ENCODE measurements around the gene KRTAP4-4.

DNA sequence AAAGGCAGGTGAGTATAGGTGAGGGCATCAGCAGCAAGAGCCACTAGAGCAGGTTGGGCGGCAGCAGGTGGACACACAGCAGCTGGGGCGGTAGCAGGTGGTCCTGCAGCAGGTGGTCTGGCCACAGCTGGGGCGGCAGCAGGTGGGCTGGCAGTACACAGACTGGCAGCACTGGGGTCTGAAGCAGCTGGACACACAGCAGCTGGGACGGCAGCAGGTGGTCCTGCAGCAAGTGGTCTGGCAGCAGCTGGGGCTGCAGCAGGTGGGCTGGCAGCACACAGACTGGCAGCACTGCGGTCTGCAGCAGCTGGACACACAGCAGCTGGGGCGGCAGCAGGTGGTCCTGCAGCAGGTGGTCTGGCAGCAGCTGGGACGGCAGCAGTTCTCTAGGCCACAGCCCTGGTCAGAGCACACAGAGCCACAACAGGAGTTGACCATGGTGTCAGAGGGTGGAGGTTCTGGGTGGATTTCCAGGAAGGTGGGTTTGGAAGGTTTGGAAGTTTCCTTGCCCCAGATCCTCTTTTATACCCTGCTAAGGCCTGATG is 17.3 kb upstream of the KRTAP4-4 start, which contains the start of gene KRTAP4-2:
- TF ChIP-seq, protein P1, sequence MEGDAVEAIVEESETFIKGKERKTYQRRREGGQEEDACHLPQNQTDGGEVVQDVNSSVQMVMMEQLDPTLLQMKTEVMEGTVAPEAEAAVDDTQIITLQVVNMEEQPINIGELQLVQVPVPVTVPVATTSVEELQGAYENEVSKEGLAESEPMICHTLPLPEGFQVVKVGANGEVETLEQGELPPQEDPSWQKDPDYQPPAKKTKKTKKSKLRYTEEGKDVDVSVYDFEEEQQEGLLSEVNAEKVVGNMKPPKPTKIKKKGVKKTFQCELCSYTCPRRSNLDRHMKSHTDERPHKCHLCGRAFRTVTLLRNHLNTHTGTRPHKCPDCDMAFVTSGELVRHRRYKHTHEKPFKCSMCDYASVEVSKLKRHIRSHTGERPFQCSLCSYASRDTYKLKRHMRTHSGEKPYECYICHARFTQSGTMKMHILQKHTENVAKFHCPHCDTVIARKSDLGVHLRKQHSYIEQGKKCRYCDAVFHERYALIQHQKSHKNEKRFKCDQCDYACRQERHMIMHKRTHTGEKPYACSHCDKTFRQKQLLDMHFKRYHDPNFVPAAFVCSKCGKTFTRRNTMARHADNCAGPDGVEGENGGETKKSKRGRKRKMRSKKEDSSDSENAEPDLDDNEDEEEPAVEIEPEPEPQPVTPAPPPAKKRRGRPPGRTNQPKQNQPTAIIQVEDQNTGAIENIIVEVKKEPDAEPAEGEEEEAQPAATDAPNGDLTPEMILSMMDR (conservative IDR thresholded peaks at IDR 0.05 in 1 of 2, IDR thresholded peaks at IDR 0.05 in 1 of 2; ENCODE audit: extremely low read depth in 1 of 2, insufficient read depth in 1 of 2, low read depth in 1 of 2, low read length in 2 of 2) = no peak
- TF ChIP-seq EZH2 (IDR thresholded peaks at IDR 0.05; ENCODE audit: borderline replicate concordance, low read length) = no peak

Data from mammary epithelial cell (primary cell).